ENCODE measurements around the gene ESPNL. TPM values are rescaled to one million over a fixed set of nuclear protein-coding genes. Genes with fewer than 3 reads are reported as not detected.

Gene ESPNL
- polyA plus RNA-seq, 1 donor (not counting 4 experiments of a cell fraction or from before 2014, with no cell fraction given), result 0.16 TPM

GRCh38 chr2:238137885-238138284 lies 37.7 kb downstream of the ESPNL start:
- dilution Hi-C loops (cut with MboI; ENCODE audit: extremely low pct_ligation_motif_present, low sequenced_read_pairs), result no loop called here
- TF ChIP-seq, protein P1, sequence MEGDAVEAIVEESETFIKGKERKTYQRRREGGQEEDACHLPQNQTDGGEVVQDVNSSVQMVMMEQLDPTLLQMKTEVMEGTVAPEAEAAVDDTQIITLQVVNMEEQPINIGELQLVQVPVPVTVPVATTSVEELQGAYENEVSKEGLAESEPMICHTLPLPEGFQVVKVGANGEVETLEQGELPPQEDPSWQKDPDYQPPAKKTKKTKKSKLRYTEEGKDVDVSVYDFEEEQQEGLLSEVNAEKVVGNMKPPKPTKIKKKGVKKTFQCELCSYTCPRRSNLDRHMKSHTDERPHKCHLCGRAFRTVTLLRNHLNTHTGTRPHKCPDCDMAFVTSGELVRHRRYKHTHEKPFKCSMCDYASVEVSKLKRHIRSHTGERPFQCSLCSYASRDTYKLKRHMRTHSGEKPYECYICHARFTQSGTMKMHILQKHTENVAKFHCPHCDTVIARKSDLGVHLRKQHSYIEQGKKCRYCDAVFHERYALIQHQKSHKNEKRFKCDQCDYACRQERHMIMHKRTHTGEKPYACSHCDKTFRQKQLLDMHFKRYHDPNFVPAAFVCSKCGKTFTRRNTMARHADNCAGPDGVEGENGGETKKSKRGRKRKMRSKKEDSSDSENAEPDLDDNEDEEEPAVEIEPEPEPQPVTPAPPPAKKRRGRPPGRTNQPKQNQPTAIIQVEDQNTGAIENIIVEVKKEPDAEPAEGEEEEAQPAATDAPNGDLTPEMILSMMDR (optimal IDR thresholded peaks at IDR 0.05 in 1 of 3, IDR thresholded peaks at IDR 0.05 in 1 of 3, conservative IDR thresholded peaks at IDR 0.05 in 1 of 3; ENCODE audit: extremely low read depth in 1 of 3, insufficient read depth in 2 of 3, low read length in 3 of 3), result no peak
- no peak for TF ChIP-seq EZH2 (IDR thresholded peaks at IDR 0.05; ENCODE audit: low read length)
- no peak overlapping the region for H3K4me2 ChIP-seq (ENCODE audit: control insufficient read depth, extremely low read depth, insufficient read depth, low read depth, low read length)
- no peak overlapping the region for H2AFZ ChIP-seq (ENCODE audit: control insufficient read depth, low read length)
- H3K79me2 ChIP-seq (ENCODE audit: control insufficient read depth, insufficient read depth, low read length), result no peaks in the 10 kb centered on the region
- H3K36me3 ChIP-seq (ENCODE audit: control insufficient read depth in 2 of 2, extremely low read depth in 1 of 2, insufficient read depth in 2 of 2, low read length in 2 of 2), result no peaks in the 10 kb centered on the region
- FAIRE-seq (no peak), DNase-seq (ENCODE audit: low read depth, low spot score) (no peak)
- no peaks in the 10 kb centered on the region for H3K9me1 ChIP-seq (ENCODE audit: control insufficient read depth, extremely low read depth, insufficient read depth, low read length)
- no peak overlapping the region for H3K27ac ChIP-seq (ENCODE audit: control insufficient read depth, insufficient read depth, low read length)
- H3K4me1 ChIP-seq (ENCODE audit: control insufficient read depth, extremely low read depth, insufficient read depth, low read length), result peaks cover 18% of the 10 kb centered on the region
- H3K27me3 ChIP-seq (ENCODE audit: control insufficient read depth, extremely low read depth, insufficient read depth, low read length), result no peaks in the 10 kb centered on the region
- no peak overlapping the region for H3K4me3 ChIP-seq (ENCODE audit: control insufficient read depth in 2 of 3, extremely low read depth in 1 of 3, insufficient read depth in 2 of 3, low read depth in 1 of 3, low read length in 3 of 3)
- no peak overlapping the region for H3K9ac ChIP-seq (ENCODE audit: control insufficient read depth, extremely low read depth, insufficient read depth, low read length)
- no peaks in the 10 kb centered on the region for H3K9me3 ChIP-seq (ENCODE audit: control insufficient read depth, low read depth, low read length)
- H4K20me1 ChIP-seq (ENCODE audit: control insufficient read depth, extremely low read depth, insufficient read depth, low read length), result no peaks in the 10 kb centered on the region

- dilution Hi-C loops (cut with MboI; ENCODE audit: extremely low pct_ligation_motif_present, low sequenced_read_pairs), result no loop called here
- Histone ChIP-seq H3K9me3 (ENCODE audit: control insufficient read depth, low read depth, low read length) (no peaks in the 10 kb centered on the region), H3K9me1 (ENCODE audit: control insufficient read depth, extremely low read depth, insufficient read depth, low read length) (no peaks in the 10 kb centered on the region), H3K4me3 (ENCODE audit: control insufficient read depth in 2 of 3, extremely low read depth in 1 of 3, insufficient read depth in 2 of 3, low read depth in 1 of 3, low read length in 3 of 3) (no peak within 1 kb of the TSS), H3K79me2 (ENCODE audit: control insufficient read depth, insufficient read depth, low read length) (no peaks in the 10 kb centered on the region), H3K27me3 (ENCODE audit: control insufficient read depth, extremely low read depth, insufficient read depth, low read length) (no peaks in the 10 kb centered on the region), H3K9ac (ENCODE audit: control insufficient read depth, extremely low read depth, insufficient read depth, low read length) (no peak within 1 kb of the TSS), H3K27ac (ENCODE audit: control insufficient read depth, insufficient read depth, low read length) (no peak within 1 kb of the TSS), H2AFZ (ENCODE audit: control insufficient read depth, low read length) (no peak within 1 kb of the TSS), H3K36me3 (ENCODE audit: control insufficient read depth in 2 of 2, extremely low read depth in 1 of 2, insufficient read depth in 2 of 2, low read length in 2 of 2) (no peaks in the 10 kb centered on the region), H4K20me1 (ENCODE audit: control insufficient read depth, extremely low read depth, insufficient read depth, low read length) (no peaks in the 10 kb centered on the region), H3K4me1 (ENCODE audit: control insufficient read depth, extremely low read depth, insufficient read depth, low read length) (peaks cover 25% of the 10 kb centered on the region), H3K4me2 (ENCODE audit: control insufficient read depth, extremely low read depth, insufficient read depth, low read depth, low read length) (no peak within 1 kb of the TSS)
- TF ChIP-seq, protein P1 (optimal IDR thresholded peaks at IDR 0.05 in 1 of 3, IDR thresholded peaks at IDR 0.05 in 1 of 3, conservative IDR thresholded peaks at IDR 0.05 in 1 of 3; ENCODE audit: extremely low read depth in 1 of 3, insufficient read depth in 2 of 3, low read length in 3 of 3), result no peak
- TF ChIP-seq EZH2 (IDR thresholded peaks at IDR 0.05; ENCODE audit: low read length), result no peak
- DNase-seq (ENCODE audit: low read depth, low spot score) (no peak), FAIRE-seq (no peak)
Observed at GRCh38 chr2:238138331-238139195, 38.4 kb downstream of the ESPNL start, which contains the start of gene KLHL30. Gene KLHL30 (plus strand): TSS chr2:238138668. CDS start chr2:238140755, 2,087 bp downstream.
